HL-60 (cell line): ENCODE measurements around the gene BMP6.

Source experiments
- CTCF ChIP-seq: IDR thresholded peaks from one replicate; pipeline ENCODE4 v1.5.1; 2011; ENCODE audit warnings: low read length, control low read depth, inconsistent platforms; ENCODE audit not compliant: insufficient read depth
- POLR2AphosphoS5 ChIP-seq: IDR thresholded peaks from 2 replicates; pipeline ENCODE4 v1.6.1; 2012; ENCODE audit warnings: low read depth

DNA sequence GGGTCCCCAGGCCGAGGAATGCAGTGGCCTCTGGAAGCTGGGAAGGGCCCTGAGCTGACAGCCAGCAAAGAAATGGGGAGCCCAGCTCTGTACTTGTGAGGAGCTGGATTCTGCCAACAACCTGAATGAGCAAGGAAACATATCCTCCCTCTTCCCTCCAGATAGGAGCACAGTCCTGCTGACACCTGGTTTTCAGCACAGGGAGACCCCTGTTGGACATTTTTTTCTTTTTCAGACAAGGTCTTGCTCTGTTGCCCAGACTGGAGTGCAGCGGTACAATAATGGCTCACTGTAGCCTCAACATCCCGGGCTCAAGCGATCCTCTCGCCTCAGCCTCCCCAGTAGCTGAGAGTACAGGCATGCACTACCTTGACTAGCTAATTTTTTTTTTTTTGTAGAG, 21.5 kb downstream of the BMP6 start:
- TF ChIP-seq CTCF (no peak), POLR2AphosphoS5 (no peak)
